GM21717 (cell line): Measurements from ENCODE around the gene FBXW9.
"Not testable (repeated sequence)": the region's sequence is repeated elsewhere in the genome, so short reads cannot be mapped to it uniquely, and the experiment has no call there.

Experiments
- ATAC-seq: cut with Tn5 transposase; IDR thresholded peaks from one replicate; pipeline ENCODE4 v1.9.1; 2021; ENCODE audit warnings: mild to moderate bottlenecking, moderate library complexity; ENCODE audit not compliant: unreplicated experiment

FBXW9 gene

GRCh38 chr19:12715929-12716328 is 19.5 kb upstream of the FBXW9 start:
- ATAC-seq: no peak

GRCh38 chr19:12715102-12715501 is 18.7 kb upstream of the FBXW9 start:
- ATAC-seq: no peak

GRCh38 chr19:12713304-12713703 is 16.9 kb upstream of the FBXW9 start:
- ATAC-seq: not testable (repeated sequence)

GRCh38 chr19:12712077-12712476 is 15.6 kb upstream of the FBXW9 start:
- ATAC-seq: not testable (repeated sequence)

GRCh38 chr19:12711187-12711586 is 14.8 kb upstream of the FBXW9 start:
- no peak for ATAC-seq

GRCh38 chr19:12708641-12709040 is 12.2 kb upstream of the FBXW9 start:
- ATAC-seq: no peak

- ATAC-seq: no peak
These were observed 9.9 kb upstream of the FBXW9 start for GRCh38 chr19:12706332-12706718.

GRCh38 chr19:12705654-12706331 is 9.4 kb upstream of the FBXW9 start:
- no peak for ATAC-seq

- no peak for ATAC-seq
These were observed 8.7 kb upstream of the FBXW9 start for GRCh38 chr19:12705169-12705568.

- no peak for ATAC-seq
These were observed 6.6 kb upstream of the FBXW9 start for GRCh38 chr19:12703046-12703445.

- ATAC-seq: no peak
These were observed 5.3 kb upstream of the FBXW9 start for GRCh38 chr19:12701596-12702282.

- no peak for ATAC-seq
These were observed 1.7 kb upstream of the FBXW9 start for GRCh38 chr19:12698138-12698537.

- ATAC-seq: not testable (repeated sequence)
These were observed 994 bp upstream of the FBXW9 start for GRCh38 chr19:12697425-12697824.

GRCh38 chr19:12695997-12696365 is 450 bp downstream of the FBXW9 start:
- ATAC-seq: no peak

- no peak for ATAC-seq
These were observed 917 bp downstream of the FBXW9 start for GRCh38 chr19:12695514-12695913.

GRCh38 chr19:12695096-12695495 is 1.3 kb downstream of the FBXW9 start:
- ATAC-seq: no peak

GRCh38 chr19:12694641-12695040 is 1.8 kb downstream of the FBXW9 start:
- no peak for ATAC-seq

- no peak for ATAC-seq
These were observed 3.5 kb downstream of the FBXW9 start for GRCh38 chr19:12692960-12693359.

- ATAC-seq: no peak
These were observed 6.7 kb downstream of the FBXW9 start for GRCh38 chr19:12689581-12690216.

- ATAC-seq: no peak
These were observed 7.4 kb downstream of the FBXW9 start for GRCh38 chr19:12689012-12689411.

GRCh38 chr19:12687496-12688196 is 8.8 kb downstream of the FBXW9 start, which contains the start of gene GNG14:
TSS of gene GNG14 (plus strand) at chr19:12687998. CDS start at chr19:12688049, 51 bp downstream.
- ATAC-seq: no peak
